Activated T-helper 1 cell treated with Interleukin-2 at 50 U/mL for 16 hours (primary cell): ENCODE data around the gene CBL.

ENCODE experiments used
- DNase-seq: peaks from one replicate; pipeline ENCODE4 v3.0.0-alpha.2; 2020; ENCODE audit warnings: low read depth

CBL gene

GRCh38 chr11:119314726-119315125, 108.6 kb downstream of the CBL start:
- DNase-seq: no peak

- no peak for DNase-seq
Measured at GRCh38 chr11:119315131-119316015, 109.2 kb downstream of the CBL start.

DNA sequence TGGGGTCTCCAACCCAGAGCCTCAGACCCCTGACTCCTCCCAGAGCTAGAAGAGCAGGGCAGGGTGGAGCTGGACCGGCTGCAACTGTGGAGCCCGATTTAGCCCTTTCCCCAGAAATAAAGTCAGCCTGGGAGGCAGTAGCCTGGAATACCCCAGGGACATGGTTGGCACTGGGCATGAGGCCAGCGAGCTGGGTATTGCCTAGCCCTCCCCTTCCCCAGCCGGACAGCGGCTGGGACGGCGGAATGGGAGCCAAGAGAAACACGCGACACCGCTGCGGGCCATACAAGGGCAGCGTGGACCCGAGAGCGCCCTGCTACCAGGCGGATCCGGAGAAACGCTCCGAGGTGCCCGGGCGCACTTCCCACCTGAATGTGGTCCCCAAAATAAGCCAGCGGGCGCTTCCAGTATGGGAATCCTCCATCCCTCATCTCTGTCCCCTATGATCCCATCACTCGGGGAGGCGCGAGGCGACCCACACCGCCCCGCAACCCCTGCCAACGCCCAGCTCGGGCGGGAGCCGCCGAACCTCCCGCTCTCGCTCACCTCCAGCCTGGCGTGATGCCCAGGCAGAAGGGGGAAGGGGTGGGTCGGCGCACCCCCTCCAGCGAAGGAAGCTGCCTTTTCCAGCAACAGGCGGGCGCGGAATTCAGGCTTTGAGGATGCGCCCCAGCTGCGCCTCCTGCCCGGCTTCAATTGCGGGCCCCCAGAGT, 110.0 kb downstream of the CBL start:
- no peak for DNase-seq

- DNase-seq: no peak
Measured at GRCh38 chr11:119316729-119317591, 110.8 kb downstream of the CBL start, which contains the start of gene MCAM. Gene MCAM, minus strand, starts transcription at chr11:119317130. Its CDS starts 29 bp downstream, at chr11:119317101.

GRCh38 chr11:119317592-119318239, 111.6 kb downstream of the CBL start:
- DNase-seq: no peak

DNA sequence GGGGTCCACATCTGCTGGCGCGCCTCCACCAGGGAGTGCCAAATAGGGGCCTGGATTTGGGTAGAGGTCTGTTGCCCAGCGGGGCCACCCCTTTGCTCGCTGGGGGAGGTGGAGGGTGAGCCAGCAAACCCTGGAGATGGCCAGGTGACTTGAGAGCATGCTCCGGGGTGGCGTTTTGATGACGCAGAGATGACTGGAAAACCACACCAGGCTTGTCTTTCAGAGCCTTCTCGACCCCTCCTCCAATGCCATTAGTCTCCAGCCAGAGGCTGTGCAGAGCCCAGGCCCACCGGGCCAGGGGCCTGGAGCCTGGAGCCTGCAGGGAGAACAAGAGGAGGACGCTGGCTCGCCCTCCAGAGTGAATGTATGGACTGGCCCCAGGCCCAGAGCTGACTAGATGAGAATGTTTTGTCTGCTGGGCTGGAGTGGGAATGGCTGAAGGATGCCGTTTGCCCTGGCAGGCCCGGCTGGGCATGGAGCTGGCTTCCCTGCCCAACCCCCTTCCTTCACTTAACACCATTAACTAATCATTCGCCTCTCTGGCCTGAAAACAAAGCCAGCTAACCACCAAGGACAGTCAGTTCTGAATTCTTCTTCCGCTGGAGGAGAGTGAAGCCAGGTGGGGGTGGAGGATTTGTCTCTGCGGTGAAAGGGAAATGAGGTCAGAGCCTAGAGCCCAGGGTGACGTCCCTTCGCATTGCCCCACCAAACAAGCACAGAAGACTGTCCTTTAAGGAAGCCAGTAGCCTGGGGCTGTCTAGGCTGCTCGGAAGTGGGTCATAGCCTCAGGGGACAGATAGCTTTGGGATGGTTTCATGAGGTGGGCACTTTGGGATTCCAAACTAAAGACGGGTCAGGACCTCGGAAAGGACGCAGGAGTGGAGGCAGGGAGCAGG, 112.3 kb downstream of the CBL start:
- no peak for DNase-seq

GRCh38 chr11:119319136-119319699, 113.1 kb downstream of the CBL start:
- no peak for DNase-seq

DNA sequence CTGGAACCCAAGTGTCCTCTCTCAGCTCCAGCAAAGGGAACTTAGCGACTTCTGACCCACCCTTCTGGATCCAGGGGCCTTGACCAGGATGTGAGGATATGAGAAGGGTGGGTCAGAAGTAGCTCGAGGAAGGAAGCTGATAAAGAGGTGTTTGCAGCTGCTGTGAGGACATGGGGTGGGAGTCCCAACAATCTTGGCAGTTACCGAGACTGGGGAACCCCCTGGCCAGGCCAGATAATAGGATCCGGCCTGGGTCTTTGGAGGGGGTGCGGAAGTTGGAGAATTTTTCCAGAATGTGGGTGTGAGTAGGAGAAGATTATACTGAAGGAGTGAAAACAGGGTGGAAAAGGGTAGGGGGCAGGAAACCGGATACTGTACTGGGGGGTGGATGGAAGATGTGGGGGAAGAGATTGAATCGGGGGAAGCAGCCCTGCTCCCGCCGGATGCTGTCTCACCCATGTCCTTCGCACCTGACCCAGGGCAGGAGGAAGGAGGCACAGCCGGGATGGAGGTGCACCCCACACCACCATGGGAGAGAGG, 113.6 kb downstream of the CBL start:
- no peak for DNase-seq

GRCh38 chr11:119320240-119320775, 114.2 kb downstream of the CBL start:
- DNase-seq: no peak

- peak; percentile 32 for DNase-seq
Measured at GRCh38 chr11:119320776-119321524, 114.8 kb downstream of the CBL start.

DNA sequence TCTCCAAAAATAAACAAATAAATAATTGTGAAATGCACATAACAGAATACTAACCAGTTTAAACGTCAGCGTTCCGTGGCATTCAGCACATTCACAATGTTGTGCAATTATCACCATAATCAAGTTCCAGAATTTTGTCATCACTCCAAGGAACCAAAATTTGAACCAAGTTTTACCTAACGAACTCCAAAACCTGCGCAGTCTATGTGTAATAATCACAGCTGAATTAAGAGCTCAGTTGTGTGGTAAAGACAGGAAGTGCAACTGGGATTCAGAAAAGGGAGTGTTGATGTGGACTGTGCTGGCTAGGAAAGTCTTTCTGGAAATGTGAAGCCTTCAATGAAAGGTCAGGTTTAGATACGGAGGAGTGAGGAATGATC, 116.2 kb downstream of the CBL start:
- no peak for DNase-seq

- no peak for DNase-seq
Measured at GRCh38 chr11:119322921-119323531, 116.9 kb downstream of the CBL start.

DNA sequence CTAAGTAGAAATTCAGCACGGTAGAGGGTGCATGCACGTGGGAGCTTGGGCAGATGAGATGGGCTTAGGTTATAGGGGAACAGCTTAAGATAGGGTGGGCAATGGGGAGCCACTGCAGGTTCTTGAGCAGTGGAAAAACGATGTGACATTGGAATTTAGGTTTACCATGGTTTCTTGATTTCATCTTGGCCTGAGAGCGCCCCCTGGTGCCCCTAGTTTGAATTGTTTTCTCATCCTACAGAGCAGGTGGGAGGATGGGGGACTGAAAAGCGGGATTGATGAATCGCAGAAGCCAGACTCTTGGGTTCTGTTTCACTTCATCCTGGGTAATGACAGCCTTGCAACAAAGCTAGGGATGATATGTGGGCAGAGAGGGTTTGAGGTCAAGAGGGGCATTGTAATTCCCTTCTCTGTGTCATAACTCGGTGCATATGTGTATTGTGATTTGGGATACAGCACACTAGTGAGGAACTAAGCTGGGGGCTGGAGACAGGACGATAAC, 117.4 kb downstream of the CBL start:
- DNase-seq: peak; percentile 57

GRCh38 chr11:119324189-119324588, 118.0 kb downstream of the CBL start:
- DNase-seq: no peak

- no peak for DNase-seq
Measured at GRCh38 chr11:119329320-119329719, 123.2 kb downstream of the CBL start.

GRCh38 chr11:119330237-119330636, 124.1 kb downstream of the CBL start:
- DNase-seq: no peak

DNA sequence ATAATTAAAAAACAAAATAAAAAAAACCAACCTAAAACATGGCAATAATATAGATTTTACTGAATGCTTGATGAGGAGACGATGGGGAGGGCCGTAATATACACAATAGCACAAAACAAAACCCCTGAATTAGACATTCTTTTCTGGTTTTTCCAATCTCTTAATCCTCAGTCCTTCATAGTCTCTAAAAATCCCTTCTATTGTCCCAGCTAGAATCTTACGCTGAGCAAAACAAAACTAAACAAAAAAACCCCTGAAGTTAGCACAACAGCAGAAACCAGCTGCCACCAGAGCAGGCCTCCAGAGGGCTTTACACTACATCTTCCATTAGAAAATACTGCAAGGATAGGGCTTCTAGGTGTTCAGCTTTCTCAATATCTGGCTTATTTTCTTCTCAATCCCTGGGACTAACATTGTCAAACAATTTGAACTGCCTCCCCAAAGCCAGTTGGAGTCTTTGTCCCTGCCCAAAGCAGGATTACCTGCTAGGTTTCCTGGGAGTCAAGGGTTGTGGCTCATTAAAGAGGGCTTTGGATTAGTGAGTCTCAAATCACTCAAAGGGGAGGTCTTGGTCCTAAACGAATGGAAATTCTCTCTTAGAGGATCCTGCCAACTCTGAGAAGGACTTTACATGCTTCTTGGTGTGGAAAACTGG, 126.1 kb downstream of the CBL start:
- no peak for DNase-seq
